Thoracic aorta (tissue), 2 donors: ENCODE data around the gene PPFIA4. TPM values are rescaled to one million over a fixed set of nuclear protein-coding genes. Genes with fewer than 3 reads are reported as not detected.

Experiments used
- ATAC-seq: fragments of 150-250 bp; one replicate; pipeline ENCODE4 v1.8.0; 2017; ENCODE audit warnings: low read depth; ENCODE audit not compliant: insufficient number of reproducible peaks, low FRiP score
- DNase-seq: peaks from one replicate; pipeline ENCODE4 v3.0.0-alpha.2; 2020; ENCODE audit warnings: low spot score
- H3K27ac ChIP-seq, 2 donors: fragments of 200-600 bp; sonication (generic); 1 replicate in 1 of 2; 2 replicates in 1 of 2; pipeline ENCODE4 v1.5.1; 2016; ENCODE audit warnings: mild to moderate bottlenecking in 2 of 2, moderate library complexity in 2 of 2
- H3K27me3 ChIP-seq: fragments of 200-600 bp; sonication (generic); replicated peaks from 2 replicates; pipeline ENCODE4 v1.6.0; 2016; ENCODE audit warnings: mild to moderate bottlenecking; ENCODE audit not compliant: insufficient read depth
- H3K36me3 ChIP-seq: fragments of 200-600 bp; sonication (generic); one replicate; pipeline ENCODE4 v1.5.1; 2016
- H3K4me1 ChIP-seq, 2 donors: fragments of 200-600 bp; sonication (generic); 1 replicate in 1 of 2; 2 replicates in 1 of 2; pipeline versions ENCODE4 v1.5.1 to v1.6.0; 2016; ENCODE audit warnings: low read depth in 2 of 2, mild to moderate bottlenecking in 1 of 2; ENCODE audit not compliant: control insufficient read depth in 1 of 2
- H3K4me3 ChIP-seq: fragments of 200-600 bp; sonication (generic); 2 replicates; pipeline ENCODE4 v1.5.1; 2016; ENCODE audit warnings: mild to moderate bottlenecking
- H3K9me3 ChIP-seq: fragments of 200-600 bp; sonication (generic); 2 replicates; pipeline ENCODE4 v1.5.1; 2016
- CTCF ChIP-seq: fragments of 200-600 bp; sonication (generic); IDR thresholded peaks from one replicate; pipeline ENCODE4 v1.5.1; 2019; ENCODE audit warnings: antibody characterized with exemption
- total RNA-seq, 2 donors: library from RNA; depleted of rRNA; stranded (reverse); fragments of >200 nt; gene quantifications; one replicate each; pipeline versions ENCODE4 v1.1.0 to v1.2.3, GENCODE V29; 2016

The PPFIA4 gene
- total RNA-seq, 2 donors from 2014 or later, result 13.5 to 16.5 TPM

GRCh38 chr1:203036135-203036534 is 9.8 kb downstream of the PPFIA4 start:
- H3K27me3 ChIP-seq, result no peaks in the 10 kb centered on the region
- H3K4me1 ChIP-seq, result peaks cover 11 to 33% of the 10 kb centered on the region in 2 donors
- H3K4me3 ChIP-seq, result no peak overlapping the region
- peak overlapping the region in 1 of 2 donors; percentile 95 for H3K27ac ChIP-seq
- no peaks in the 10 kb centered on the region for H3K36me3 ChIP-seq
- no peak for ATAC-seq
- DNase-seq, result no peak
- no peaks in the 10 kb centered on the region for H3K9me3 ChIP-seq
- TF ChIP-seq CTCF, result no peak

GRCh38 chr1:203036537-203036936 is 10.2 kb downstream of the PPFIA4 start:
- no peaks in the 10 kb centered on the region for H3K9me3 ChIP-seq
- DNase-seq (no peak), ATAC-seq (no peak)
- H3K27ac ChIP-seq, result peak overlapping the region in 1 of 2 donors; percentile 95
- no peak overlapping the region for H3K4me3 ChIP-seq
- H3K4me1 ChIP-seq, result peaks cover 11 to 33% of the 10 kb centered on the region in 2 donors
- TF ChIP-seq CTCF, result no peak
- H3K36me3 ChIP-seq, result no peaks in the 10 kb centered on the region
- H3K27me3 ChIP-seq, result no peaks in the 10 kb centered on the region

- TF ChIP-seq CTCF, result no peak
- Histone ChIP-seq H3K27ac (peak overlapping the region; percentile 85 to 95), H3K36me3 (no peaks in the 10 kb centered on the region), H3K9me3 (no peaks in the 10 kb centered on the region), H3K27me3 (no peaks in the 10 kb centered on the region), H3K4me3 (peak overlapping the region; percentile 20), H3K4me1 (peaks cover 11 to 33% of the 10 kb centered on the region in 2 donors)
- DNase-seq (no peak), ATAC-seq (no peak)
Measured at GRCh38 chr1:203037509-203038190, 11.4 kb downstream of the PPFIA4 start.

- peak; percentile 8 for TF ChIP-seq CTCF
- Histone ChIP-seq H3K27me3 (no peaks in the 10 kb centered on the region), H3K4me3 (peak overlapping the region; percentile 41), H3K27ac (peak overlapping the region; percentile 85 to 95), H3K9me3 (no peaks in the 10 kb centered on the region), H3K4me1 (peaks cover 11 to 33% of the 10 kb centered on the region in 2 donors), H3K36me3 (no peaks in the 10 kb centered on the region)
- ATAC-seq (peak; percentile 66), DNase-seq (peak; percentile 67)
Measured at GRCh38 chr1:203038217-203038741, 12.0 kb downstream of the PPFIA4 start.

- H3K4me3 ChIP-seq, result peak overlapping the region; percentile 41
- peak; percentile 90 for TF ChIP-seq CTCF
- peaks cover 11 to 33% of the 10 kb centered on the region in 2 donors for H3K4me1 ChIP-seq
- no peaks in the 10 kb centered on the region for H3K27me3 ChIP-seq
- H3K27ac ChIP-seq, result peak overlapping the region; percentile 65 to 95
- DNase-seq (peak; percentile 37), ATAC-seq (peak; percentile 45)
- H3K36me3 ChIP-seq, result no peaks in the 10 kb centered on the region
- H3K9me3 ChIP-seq, result no peaks in the 10 kb centered on the region
Measured at GRCh38 chr1:203038891-203039608, 12.8 kb downstream of the PPFIA4 start.
